Measurements from ENCODE around the gene SULT6B1.

Gene SULT6B1

DNA sequence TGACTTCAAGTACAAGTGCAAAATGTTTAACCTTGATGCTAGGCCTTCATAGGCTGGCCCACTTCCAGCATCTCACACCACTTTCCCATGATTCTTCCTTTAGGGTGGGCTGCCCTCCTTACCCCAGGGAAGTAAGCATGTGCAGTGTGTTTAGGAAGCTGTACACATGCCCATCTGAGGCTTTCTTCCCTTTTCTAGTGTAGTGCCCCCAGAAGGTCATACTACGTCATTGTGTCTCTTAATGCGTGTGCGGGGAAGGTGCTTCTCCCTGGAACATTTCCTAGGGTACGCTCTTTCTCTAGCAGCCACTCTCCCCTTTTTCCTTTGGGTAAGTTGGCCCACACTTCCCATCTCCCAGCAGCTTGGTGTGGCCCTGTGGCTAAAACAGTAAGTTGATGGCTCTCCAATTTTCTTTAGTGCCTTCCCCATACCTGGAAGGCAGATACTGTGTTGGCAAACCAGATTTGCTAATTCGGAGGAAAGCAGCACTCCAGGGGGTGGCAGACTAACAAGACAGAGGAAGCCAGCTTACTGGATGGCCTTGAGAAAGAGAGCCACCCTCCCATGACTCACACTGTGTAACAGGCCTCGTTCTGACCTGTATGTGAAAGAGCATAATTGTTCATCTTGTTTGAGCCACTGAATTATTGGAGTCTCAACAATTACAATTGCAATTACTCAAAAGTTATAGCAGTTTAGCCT is 1.1 kb upstream of the SULT6B1 start:
- no peak for TF ChIP-seq CTCF (IDR thresholded peaks at IDR 0.05; ENCODE audit: control extremely low read depth, extremely low read depth, low read depth, missing control alignments)
- ChIA-PET CTCF (interaction anchor here (1.4 kb wide), 1 partner anchor 16 kb away, joined by 3 read pairs; no protein-coding TSS in a partner anchor), POLR2A (no interaction called here)
- DNase-seq (ENCODE audit: extremely low spot score), result no peak

DNA sequence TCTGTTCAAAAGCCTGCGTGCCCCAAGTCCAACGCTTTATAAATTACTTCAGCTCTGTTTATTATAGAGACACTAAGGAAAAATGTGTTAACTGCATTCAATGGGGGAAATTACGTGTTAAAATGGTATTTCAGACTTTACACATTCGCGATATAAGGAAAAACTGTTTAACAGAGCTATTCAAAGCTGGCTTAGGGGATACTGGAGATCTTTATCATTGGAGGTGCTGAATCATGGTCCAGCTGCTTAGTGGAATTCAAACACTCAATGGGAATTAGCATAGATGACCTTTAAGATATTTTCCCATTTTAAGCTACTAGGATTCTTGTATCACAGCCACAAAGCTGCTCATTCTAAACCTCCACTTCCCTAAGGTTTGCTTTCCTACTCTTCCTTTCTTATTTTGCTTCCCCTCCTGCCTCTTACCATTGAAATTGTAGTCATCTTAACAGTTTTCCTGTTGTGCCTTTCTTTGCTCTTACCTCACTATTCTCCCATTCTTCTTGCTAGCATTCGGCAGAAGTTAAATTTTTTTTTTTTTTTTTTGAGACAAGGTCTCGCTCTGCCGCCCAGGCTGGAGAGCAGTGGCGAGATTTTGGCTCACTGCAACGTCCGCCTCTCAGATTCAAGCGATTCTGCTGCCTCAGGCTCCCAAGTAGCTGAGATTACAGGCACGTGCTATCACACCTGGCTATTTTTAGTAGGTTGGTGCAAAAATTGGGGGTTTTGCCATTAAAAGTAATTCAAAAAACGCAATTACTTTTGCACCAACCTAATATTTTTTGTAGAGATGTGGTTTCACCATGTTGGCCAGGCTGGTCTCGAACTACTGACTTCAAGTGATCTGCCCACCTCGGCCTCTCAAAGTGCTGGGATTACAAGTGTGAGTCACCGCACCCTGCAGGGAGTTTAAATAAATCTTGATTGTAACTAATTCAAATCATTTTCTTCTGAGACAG is 6.5 kb downstream of the SULT6B1 start:
- POLR2A ChIA-PET, result no interaction called here
- TF ChIP-seq CTCF (IDR thresholded peaks at IDR 0.05; ENCODE audit: control extremely low read depth, extremely low read depth, low read depth, missing control alignments), result no peak
- DNase-seq (ENCODE audit: extremely low spot score), result no peak
- CTCF ChIA-PET, result interaction anchor here (4.7 kb wide), 1 partner anchor 14 kb away, joined by 41 read pairs; no protein-coding TSS in a partner anchor

- no peak for TF ChIP-seq CTCF (IDR thresholded peaks at IDR 0.05; ENCODE audit: control extremely low read depth, extremely low read depth, low read depth, missing control alignments)
- ChIA-PET POLR2A (no interaction called here), CTCF (interaction anchor here (4.7 kb wide), 1 partner anchor 12 kb away, joined by 41 read pairs; no protein-coding TSS in a partner anchor)
- no peak for DNase-seq (ENCODE audit: extremely low spot score)
Observed at GRCh38 chr2:37180640-37181039, 7.8 kb downstream of the SULT6B1 start.

- CTCF ChIA-PET, result interaction anchor here (4.7 kb wide), 1 partner anchor 12 kb away, joined by 41 read pairs; no protein-coding TSS in a partner anchor
- POLR2A ChIA-PET, result no interaction called here
- no peak for TF ChIP-seq CTCF (IDR thresholded peaks at IDR 0.05; ENCODE audit: control extremely low read depth, extremely low read depth, low read depth, missing control alignments)
- DNase-seq (ENCODE audit: extremely low spot score), result no peak
Observed at GRCh38 chr2:37180006-37180639, 8.3 kb downstream of the SULT6B1 start.

- DNase-seq (ENCODE audit: extremely low spot score), result no peak
- POLR2A ChIA-PET, result no interaction called here
- CTCF ChIA-PET, result interaction anchor here (1.0 kb wide), 1 partner anchor 15 kb away, joined by 3 read pairs; no protein-coding TSS in a partner anchor
- no peak for TF ChIP-seq CTCF (IDR thresholded peaks at IDR 0.05; ENCODE audit: control extremely low read depth, extremely low read depth, low read depth, missing control alignments)
Observed at GRCh38 chr2:37173741-37174140, 14.7 kb downstream of the SULT6B1 start.

- CTCF ChIA-PET, result interaction anchor here (1.0 to 7.4 kb wide), 4 partner anchors 8 to 706 kb away, joined by 3 to 49 read pairs (median 22); partner anchors contain the start of gene EIF2AK2
- no peak for DNase-seq (ENCODE audit: extremely low spot score)
- TF ChIP-seq CTCF (IDR thresholded peaks at IDR 0.05; ENCODE audit: control extremely low read depth, extremely low read depth, low read depth, missing control alignments), result no peak
- POLR2A ChIA-PET, result no interaction called here
Observed at GRCh38 chr2:37171624-37171950, 16.9 kb downstream of the SULT6B1 start.

Measured in GM10248 (cell line).